ENCODE data around the gene ZNF783. TPM values are rescaled to one million over a fixed set of nuclear protein-coding genes. Genes with fewer than 3 reads are reported as not detected.
"Not testable (repeated sequence)": the region's sequence is repeated elsewhere in the genome, so short reads cannot be mapped to it uniquely, and the experiment has no call there.

Gene ZNF783
- total RNA-seq, 2 experiments from 2014 or later = 6.8 to 7.1 TPM

DNA sequence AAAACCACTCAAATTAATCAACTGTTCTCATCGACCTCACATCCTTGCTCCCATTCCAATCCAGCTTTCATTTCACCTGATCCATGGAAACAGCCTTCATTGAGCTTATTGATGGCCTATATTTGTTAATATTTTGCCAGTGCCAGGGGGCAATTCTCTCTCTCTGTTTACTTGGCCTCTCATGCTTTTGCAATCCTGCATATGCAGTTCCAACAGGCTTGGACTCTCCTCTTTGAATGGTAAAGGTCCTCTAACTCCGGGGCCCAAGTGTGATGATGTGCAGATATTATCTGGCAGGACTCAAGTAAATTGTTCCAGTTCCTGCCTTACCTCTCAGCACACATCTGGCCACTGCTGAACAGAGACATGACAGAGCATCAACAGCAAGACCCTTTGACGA, 67.3 kb downstream of the ZNF783 start:
- H3K9me3 Mint-ChIP-seq = no peaks in the 10 kb centered on the region
- H3K4me3 Mint-ChIP-seq = no peak overlapping the region
- intact Hi-C loops (cut with micrococcal nuclease) = no loop called here
- no peak for DNase-seq
- no peak overlapping the region for H3K27ac Mint-ChIP-seq
- H3K36me3 Mint-ChIP-seq (ENCODE audit: low read depth) = peaks cover 2% of the 10 kb centered on the region
- peaks cover 7% of the 10 kb centered on the region for H3K4me1 Mint-ChIP-seq (ENCODE audit: low read depth)
- CTCF ChIA-PET = interaction anchor here (0.6 kb wide), 1 partner anchor 160 kb away, joined by 3 read pairs; no protein-coding TSS in a partner anchor
- peaks cover 3% of the 10 kb centered on the region for H3K27me3 Mint-ChIP-seq (ENCODE audit: low read depth)

DNA sequence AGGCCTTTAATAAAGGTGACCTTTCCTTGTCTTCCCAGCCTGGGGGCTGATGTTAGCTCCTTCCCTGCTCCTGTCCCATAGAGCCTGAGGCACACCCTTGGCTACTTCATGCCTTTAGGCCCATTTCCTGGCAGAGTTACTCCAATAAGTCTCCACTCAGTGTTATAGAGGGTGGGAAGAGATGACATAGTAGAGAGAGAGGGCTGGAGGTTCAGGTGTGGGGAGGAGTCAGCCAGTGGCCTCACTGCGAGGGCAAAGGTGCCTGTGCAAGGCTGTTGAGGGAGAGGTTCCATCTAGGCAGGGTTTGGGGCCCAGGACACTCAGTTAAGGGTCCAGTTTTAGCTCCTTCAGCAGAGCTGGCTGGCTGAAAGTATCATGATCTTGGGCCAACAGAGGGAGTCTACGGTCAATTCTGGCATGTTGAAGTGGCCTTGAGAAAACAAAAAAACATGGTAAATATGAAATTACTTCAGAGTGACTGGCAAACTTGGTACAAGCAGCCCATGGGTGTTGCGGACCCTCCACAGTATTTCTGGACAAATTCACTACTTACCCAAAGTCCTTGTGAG, 67.9 kb downstream of the ZNF783 start:
- DNase-seq = no peak
- Mint-ChIP-seq H3K27ac (no peak overlapping the region), H3K4me3 (no peak overlapping the region), H3K9me3 (no peaks in the 10 kb centered on the region), H3K36me3 (ENCODE audit: low read depth) (peaks cover 2% of the 10 kb centered on the region), H3K27me3 (ENCODE audit: low read depth) (peaks cover 3% of the 10 kb centered on the region), H3K4me1 (ENCODE audit: low read depth) (peaks cover 7% of the 10 kb centered on the region)
- intact Hi-C loops (cut with micrococcal nuclease) = no loop called here
- CTCF ChIA-PET = no interaction called here

DNA sequence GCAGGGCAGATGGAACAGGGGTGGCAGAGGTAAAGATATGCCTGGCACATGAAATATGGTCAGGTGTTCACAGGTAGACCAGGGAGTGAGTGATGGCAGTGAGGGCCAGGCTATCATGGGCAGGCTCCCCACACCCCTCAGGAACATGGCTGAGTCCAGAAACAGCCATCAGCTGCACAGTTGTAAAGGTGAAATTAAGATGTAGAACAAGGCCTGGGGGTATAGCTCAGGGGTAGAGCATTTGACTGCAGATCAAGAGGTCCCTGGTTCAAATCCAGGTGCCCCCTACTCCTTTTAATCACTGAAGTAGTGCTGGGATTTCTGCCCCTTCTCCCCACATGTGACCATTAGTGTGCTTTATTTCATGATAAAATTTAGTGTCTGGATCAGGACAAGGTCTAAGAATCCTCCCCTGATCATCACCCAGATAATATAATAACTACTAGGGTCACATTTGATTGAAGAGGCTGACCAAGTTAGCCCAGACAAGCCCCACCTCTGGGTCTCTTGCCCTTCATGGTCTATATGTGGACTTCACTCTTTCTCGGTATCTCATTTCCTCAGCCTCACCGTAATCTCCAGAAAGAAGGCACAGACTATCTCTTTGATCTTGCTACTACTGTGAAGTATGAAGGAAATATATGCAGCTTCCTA, 69.0 kb downstream of the ZNF783 start:
- peak; percentile 25 for DNase-seq
- no peak overlapping the region for H3K27ac Mint-ChIP-seq
- peaks cover 3% of the 10 kb centered on the region for H3K27me3 Mint-ChIP-seq (ENCODE audit: low read depth)
- H3K4me3 Mint-ChIP-seq = no peak overlapping the region
- no peaks in the 10 kb centered on the region for H3K4me1 Mint-ChIP-seq (ENCODE audit: low read depth)
- no peaks in the 10 kb centered on the region for H3K9me3 Mint-ChIP-seq
- CTCF ChIA-PET = interaction anchor here (0.6 to 1.7 kb wide), 2 partner anchors 21 to 171 kb away, joined by 3 to 4 read pairs; no protein-coding TSS in a partner anchor
- intact Hi-C loops (cut with micrococcal nuclease) = no loop called here
- H3K36me3 Mint-ChIP-seq (ENCODE audit: low read depth) = peaks cover 2% of the 10 kb centered on the region

DNA sequence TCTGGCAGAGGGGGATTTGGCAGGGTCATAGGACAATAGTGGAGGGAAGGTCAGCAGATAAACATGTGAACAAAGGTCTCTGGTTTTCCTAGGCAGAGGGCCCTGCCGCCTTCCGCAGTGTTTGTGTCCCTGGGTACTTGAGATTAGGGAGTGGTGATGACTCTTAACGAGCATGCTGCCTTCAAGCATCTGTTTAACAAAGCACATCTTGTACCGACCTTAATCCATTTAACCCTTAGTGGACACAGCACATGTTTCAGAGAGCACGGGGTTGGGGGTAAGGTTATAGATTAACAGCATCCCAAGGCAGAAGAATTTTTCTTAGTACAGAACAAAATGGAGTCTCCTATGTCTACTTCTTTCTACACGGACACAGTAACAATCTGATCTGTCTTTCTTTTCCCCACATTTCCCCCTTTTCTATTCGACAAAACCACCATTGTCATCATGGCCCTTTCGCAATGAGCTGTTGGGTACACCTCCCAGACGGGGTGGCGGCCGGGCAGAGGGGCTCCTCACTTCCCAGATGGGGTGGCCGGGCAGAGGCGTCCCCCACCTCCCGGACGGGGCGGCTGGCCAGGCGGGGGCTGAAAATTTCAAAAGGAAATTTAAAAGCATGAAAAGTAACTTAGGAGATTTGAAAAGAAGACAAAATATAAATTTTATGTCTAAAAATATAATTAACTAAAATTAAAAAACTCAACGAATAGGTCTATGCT, 70.8 kb downstream of the ZNF783 start:
- CTCF ChIA-PET; DNase-seq; H3K4me3 Mint-ChIP-seq; H3K27ac Mint-ChIP-seq; H3K4me1 Mint-ChIP-seq (ENCODE audit: low read depth); intact Hi-C loops (cut with micrococcal nuclease); H3K9me3 Mint-ChIP-seq; H3K27me3 Mint-ChIP-seq (ENCODE audit: low read depth); H3K36me3 Mint-ChIP-seq (ENCODE audit: low read depth): not testable (repeated sequence)

DNA sequence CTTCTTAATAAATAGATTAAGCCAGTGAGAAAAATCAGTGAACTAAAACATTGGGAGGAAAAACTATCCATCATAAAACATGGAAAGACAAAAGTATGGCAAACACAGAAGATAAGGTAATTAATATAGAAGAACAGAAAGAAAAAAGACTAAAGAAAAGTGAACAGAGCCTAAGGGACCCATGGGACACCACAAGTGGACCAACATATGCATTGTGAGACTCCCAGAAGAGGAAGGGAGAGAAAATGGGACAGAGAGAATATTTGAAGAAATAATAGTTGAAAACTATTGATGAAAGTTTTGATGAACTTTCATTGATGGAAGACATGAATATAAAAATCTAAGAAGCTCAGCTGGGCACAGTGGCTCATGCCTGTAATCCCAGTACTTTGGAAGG, 71.3 kb downstream of the ZNF783 start:
- no peak overlapping the region for H3K27ac Mint-ChIP-seq
- intact Hi-C loops (cut with micrococcal nuclease) = no loop called here
- peaks cover 3% of the 10 kb centered on the region for H3K27me3 Mint-ChIP-seq (ENCODE audit: low read depth)
- H3K36me3 Mint-ChIP-seq (ENCODE audit: low read depth) = peaks cover 2% of the 10 kb centered on the region
- no peaks in the 10 kb centered on the region for H3K9me3 Mint-ChIP-seq
- no peak for DNase-seq
- no peaks in the 10 kb centered on the region for H3K4me1 Mint-ChIP-seq (ENCODE audit: low read depth)
- no peak overlapping the region for H3K4me3 Mint-ChIP-seq
- CTCF ChIA-PET = interaction anchor here (0.9 kb wide), 1 partner anchor 24 kb away, joined by 4 read pairs; no protein-coding TSS in a partner anchor

DNA sequence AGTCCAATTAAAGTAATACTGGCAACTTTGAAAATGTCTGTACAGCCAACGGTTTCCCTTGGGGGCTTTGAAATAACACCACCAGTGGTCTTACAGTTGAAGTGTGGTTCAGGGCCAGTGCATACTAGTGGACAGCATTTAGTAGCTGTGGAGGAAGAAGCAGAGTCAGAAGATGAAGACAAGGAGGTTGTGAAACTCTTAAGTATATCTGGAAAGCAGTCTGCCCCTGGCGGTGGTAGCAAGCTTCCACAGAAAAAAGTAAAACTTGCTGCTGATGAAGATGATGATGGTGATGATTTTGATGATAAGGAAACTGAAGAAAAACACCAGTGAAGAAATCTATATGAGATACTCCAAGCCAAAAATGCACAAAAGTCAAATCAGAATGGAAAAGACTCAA, 72.2 kb downstream of the ZNF783 start:
- Mint-ChIP-seq H3K36me3 (ENCODE audit: low read depth) (peaks cover 2% of the 10 kb centered on the region), H3K4me1 (ENCODE audit: low read depth) (no peaks in the 10 kb centered on the region), H3K4me3 (no peak overlapping the region), H3K27ac (no peak overlapping the region), H3K27me3 (ENCODE audit: low read depth) (peaks cover 3% of the 10 kb centered on the region), H3K9me3 (no peaks in the 10 kb centered on the region)
- intact Hi-C loops (cut with micrococcal nuclease) = no loop called here
- no peak for DNase-seq
- CTCF ChIA-PET = interaction anchor here (0.9 kb wide), 1 partner anchor 24 kb away, joined by 4 read pairs; no protein-coding TSS in a partner anchor

Other genes with a start within 250 kb of the ZNF783 start
- 10 to 100 TPM; 80.2 to 82.8 TPM for gene PDIA4, start 233.7 kb upstream of the ZNF783 start, total RNA-seq
- 1 to 10 TPM; 2.1 to 2.2 TPM for gene ZNF786, start 171.5 kb upstream of the ZNF783 start, total RNA-seq
- under 1 TPM; 0.57 TPM for gene ZNF425, start 135.9 kb upstream of the ZNF783 start, total RNA-seq
- 1 to 10 TPM; 4.3 to 5.0 TPM for gene ZNF398, start 114.7 kb upstream of the ZNF783 start, total RNA-seq
- gene ZNF282, start 66.7 kb upstream of the ZNF783 start, total RNA-seq = 10 to 100 TPM; 21.6 to 22.0 TPM
- gene ZNF212, start 22.5 kb upstream of the ZNF783 start, total RNA-seq = 10 to 100 TPM in 1 of 2 experiments, 1 to 10 TPM in 1; 9.0 to 10.4 TPM
- 1 to 10 TPM; 8.7 to 9.7 TPM for gene ZNF777, start 198.9 kb downstream of the ZNF783 start, total RNA-seq
- 10 to 100 TPM; 11.8 to 12.0 TPM for gene ZNF746, start 235.6 kb downstream of the ZNF783 start, total RNA-seq